NOMO-1 (cell line): ENCODE results near the gene IMMT.

ENCODE experiments used
- DNase-seq, 2 experiments: peaks; one replicate each; lab custom pipeline; 2025; ENCODE audit not compliant: unreplicated experiment in 2 of 2; lab: John Stamatoyannopoulos, UW

IMMT gene

GRCh38 chr2:86147793-86148192 is 47.5 kb downstream of the IMMT start:
- no peak for DNase-seq

- DNase-seq: no peak
Measured at GRCh38 chr2:86143926-86144685, 51.2 kb downstream of the IMMT start.

GRCh38 chr2:86143307-86143706 is 52.0 kb downstream of the IMMT start:
- peak in 1 of 2 experiments; percentile 7 for DNase-seq

- peak; percentile 5 to 13 for DNase-seq
Measured at GRCh38 chr2:86142436-86143257, 52.6 kb downstream of the IMMT start.

GRCh38 chr2:86140969-86141392 is 54.3 kb downstream of the IMMT start:
- no peak for DNase-seq

GRCh38 chr2:86139981-86140380 is 55.3 kb downstream of the IMMT start:
- no peak for DNase-seq

GRCh38 chr2:86138736-86139625 is 56.3 kb downstream of the IMMT start:
- no peak for DNase-seq

GRCh38 chr2:86136141-86136540 is 59.1 kb downstream of the IMMT start:
- no peak for DNase-seq

- no peak for DNase-seq
Measured at GRCh38 chr2:86135653-86136052, 59.6 kb downstream of the IMMT start.

- no peak for DNase-seq
Measured at GRCh38 chr2:86134709-86135108, 60.6 kb downstream of the IMMT start.

GRCh38 chr2:86124683-86125082 is 70.6 kb downstream of the IMMT start:
- no peak for DNase-seq

GRCh38 chr2:86123328-86123925 is 71.8 kb downstream of the IMMT start:
- DNase-seq: no peak

- DNase-seq: no peak
Measured at GRCh38 chr2:86118130-86118529, 77.1 kb downstream of the IMMT start.

GRCh38 chr2:86107031-86107430 is 88.2 kb downstream of the IMMT start:
- peak in 1 of 2 experiments; percentile 15 for DNase-seq

- peak; percentile 91 to 98 for DNase-seq
Measured at GRCh38 chr2:86105969-86106945, 89.0 kb downstream of the IMMT start, which contains the start of gene PTCD3. Gene PTCD3 (plus strand): TSS chr2:86106235. CDS start chr2:86106248, 13 bp downstream.

- peak; percentile 92 to 93 for DNase-seq
Measured at GRCh38 chr2:86105252-86105968, 89.9 kb downstream of the IMMT start, which contains the start of gene POLR1A. Gene POLR1A (minus strand): TSS chr2:86105886. CDS start chr2:86105776, 110 bp downstream.

GRCh38 chr2:86102157-86102556 is 93.1 kb downstream of the IMMT start:
- no peak for DNase-seq

- DNase-seq: no peak
Measured at GRCh38 chr2:86097913-86098312, 97.3 kb downstream of the IMMT start.
